GM23338 (cell line): ENCODE data around the gene TET2. TPM values are rescaled to one million over a fixed set of nuclear protein-coding genes. Genes with fewer than 3 reads are reported as not detected.

Source experiments
- ATAC-seq: fragments of 200-7000 bp; cut with Tn5 transposase; 3 replicates; pipeline ENCODE4 v1.9.1; 2020
- DNase-seq: peaks from one replicate; pipeline ENCODE4 v3.0.0-alpha.2; 2015; ENCODE audit warnings: low spot score
- H2AFZ ChIP-seq: fragments of 200-600 bp; sonication (generic); 2 replicates; pipeline ENCODE4 v1.8.0; 2016; ENCODE audit warnings: antibody characterized with exemption, mild to moderate bottlenecking, moderate library complexity
- H3F3A ChIP-seq: fragments of 200-600 bp; sonication (generic); replicated peaks from 2 replicates; pipeline ENCODE4 v1.8.0; 2017; ENCODE audit warnings: antibody characterized with exemption, mixed run types, low read depth
- H3K27ac ChIP-seq: fragments of 200-600 bp; sonication (generic); 2 replicates; pipeline ENCODE4 v1.6.1; 2016; ENCODE audit warnings: low read depth
- H3K27me3 ChIP-seq: fragments of 200-600 bp; sonication (generic); 2 replicates; pipeline ENCODE4 v1.8.0; 2016; ENCODE audit warnings: mild to moderate bottlenecking, mixed run types, moderate library complexity; ENCODE audit not compliant: insufficient read depth
- H3K36me3 ChIP-seq: fragments of 200-600 bp; sonication (generic); 2 replicates; pipeline ENCODE4 v1.8.0; 2016; ENCODE audit warnings: mild to moderate bottlenecking; ENCODE audit not compliant: insufficient read depth
- H3K4me1 ChIP-seq: fragments of 200-600 bp; sonication (generic); 2 replicates; pipeline ENCODE4 v1.8.0; 2016; ENCODE audit warnings: mild to moderate bottlenecking, moderate library complexity; ENCODE audit not compliant: insufficient read depth
- H3K4me2 ChIP-seq: fragments of 200-600 bp; sonication (generic); 2 replicates; pipeline ENCODE4 v1.7.1; 2017; ENCODE audit warnings: mixed run types
- H3K4me3 ChIP-seq: fragments of 200-600 bp; sonication (generic); 2 replicates; pipeline ENCODE4 v1.6.1; 2016; ENCODE audit warnings: mixed run types
- H3K79me2 ChIP-seq: fragments of 200-600 bp; sonication (generic); replicated peaks from 2 replicates; pipeline ENCODE4 v1.8.0; 2017; ENCODE audit warnings: mild to moderate bottlenecking; ENCODE audit not compliant: insufficient read depth
- H3K9me2 ChIP-seq: fragments of 200-600 bp; sonication (generic); 2 replicates; pipeline ENCODE4 v1.8.0; 2017; ENCODE audit not compliant: insufficient read depth
- H4K20me1 ChIP-seq: fragments of 200-600 bp; sonication (generic); replicated peaks from 2 replicates; pipeline ENCODE4 v1.8.0; 2017; ENCODE audit warnings: mild to moderate bottlenecking; ENCODE audit not compliant: insufficient read depth
- H3K27ac Mint-ChIP-seq: 2 replicates; pipeline ENCODE4 v1.8.0; 2020; ENCODE audit warnings: inconsistent platforms, mild to moderate bottlenecking, moderate library complexity, mixed read lengths
- H3K27me3 Mint-ChIP-seq: 3 replicates; pipeline ENCODE4 v1.8.0; 2022; ENCODE audit warnings: low read depth, mild to moderate bottlenecking, moderate library complexity, mixed read lengths, inconsistent platforms; ENCODE audit not compliant: insufficient read depth, poor library complexity
- H3K36me3 Mint-ChIP-seq: 3 replicates; pipeline ENCODE4 v1.8.0; 2021; ENCODE audit warnings: low read depth, mild to moderate bottlenecking, inconsistent platforms, moderate library complexity, mixed read lengths
- H3K4me1 Mint-ChIP-seq: 3 replicates; pipeline ENCODE4 v1.8.0; 2020; ENCODE audit warnings: mild to moderate bottlenecking, inconsistent platforms, mixed read lengths
- H3K4me3 Mint-ChIP-seq: 3 replicates; pipeline ENCODE4 v1.8.0; 2021; ENCODE audit warnings: moderate library complexity, mild to moderate bottlenecking, inconsistent platforms, mixed read lengths
- H3K9me3 Mint-ChIP-seq: 3 replicates; pipeline ENCODE4 v1.8.0; 2020; ENCODE audit warnings: moderate library complexity, mild to moderate bottlenecking, inconsistent platforms, mixed read lengths
- CREB1 ChIP-seq: fragments of 250-450 bp; sonication (Bioruptor Pico); IDR thresholded peaks from 2 replicates; pipeline ENCODE4 v1.5.0; 2020; ENCODE audit warnings: low read depth, mild to moderate bottlenecking, moderate library complexity
- EZH2 ChIP-seq: fragments of 200-600 bp; sonication (generic); IDR thresholded peaks from one replicate; pipeline ENCODE4 v1.8.0; 2017; ENCODE audit warnings: antibody characterized with exemption, mild to moderate bottlenecking, low read depth; ENCODE audit not compliant: unreplicated experiment
- EZH2phosphoT487 ChIP-seq: fragments of 200-600 bp; sonication (generic); IDR thresholded peaks from one replicate; pipeline ENCODE4 v1.8.1; 2018; ENCODE audit warnings: antibody characterized with exemption; ENCODE audit not compliant: unreplicated experiment
- JUNB ChIP-seq: IDR thresholded peaks from one replicate; pipeline ENCODE4 v1.6.1; 2016; ENCODE audit warnings: antibody characterized with exemption; ENCODE audit not compliant: unreplicated experiment
- NANOG ChIP-seq: IDR thresholded peaks from 2 replicates; pipeline ENCODE4 v1.6.1; 2016; ENCODE audit warnings: antibody characterized with exemption, borderline replicate concordance
- POLR2AphosphoS5 ChIP-seq: IDR thresholded peaks from 2 replicates; pipeline ENCODE4 v1.6.1; 2016; ENCODE audit warnings: antibody characterized with exemption, low read depth
- STAT1 ChIP-seq: IDR thresholded peaks from one replicate; pipeline ENCODE4 v1.6.1; 2016; ENCODE audit warnings: antibody characterized with exemption; ENCODE audit not compliant: unreplicated experiment
- ZNF114 ChIP-seq: fragments of 250-450 bp; sonication (Bioruptor Pico); IDR thresholded peaks from 2 replicates; pipeline ENCODE4 v1.5.0; 2020; ENCODE audit warnings: mild to moderate bottlenecking, moderate library complexity
- ZNF331 ChIP-seq: fragments of 250-450 bp; sonication (Bioruptor Pico); IDR thresholded peaks from 2 replicates; pipeline ENCODE4 v1.5.0; 2020; ENCODE audit warnings: low read depth, mild to moderate bottlenecking, moderate library complexity
- polyA plus RNA-seq: library from polyadenylated mRNA; unstranded; fragments of >200 nt; fragmentation: Nextera tagmentation; extraction: Ambion mirVana; gene quantifications from 2 replicates; pipeline ENCODE4 v1.2.1, GENCODE V29; 2016
- total RNA-seq: library from RNA; depleted of rRNA; stranded (reverse); fragments of >200 nt; shearing (Covaris generic); gene quantifications from 2 replicates; pipeline ENCODE4 v1.2.3, GENCODE V29; 2014
- TF ChIP-seq, protein P1 (sequence below): IDR thresholded peaks from one replicate; pipeline ENCODE4 v1.6.1; 2018; ENCODE audit warnings: antibody characterized with exemption; ENCODE audit not compliant: unreplicated experiment
- TF ChIP-seq, protein P2 (sequence below): IDR thresholded peaks from 2 replicates; pipeline ENCODE4 v1.6.1; 2016; ENCODE audit warnings: antibody characterized with exemption
- TF ChIP-seq, protein P3 (sequence below), 2 experiments: fragments of 200-600 bp in 1 of 2; sonication (generic) in 1 of 2; conservative IDR thresholded peaks; 2 replicates each; pipeline versions ENCODE4 v1.5.1 to v1.6.1; 2016 to 2017; ENCODE audit warnings: antibody characterized with exemption in 2 of 2, low read depth in 2 of 2, mild to moderate bottlenecking in 2 of 2, moderate library complexity in 1 of 2
- TF ChIP-seq, protein P4 (sequence below): fragments of 250-450 bp; sonication (Bioruptor Pico); IDR thresholded peaks from 2 replicates; pipeline ENCODE4 v1.5.0; 2020; ENCODE audit warnings: mild to moderate bottlenecking, moderate library complexity

Gene TET2
- total and polyA plus RNA-seq, 2 experiments from 2014 or later: 1.2 to 2.2 TPM

DNA sequence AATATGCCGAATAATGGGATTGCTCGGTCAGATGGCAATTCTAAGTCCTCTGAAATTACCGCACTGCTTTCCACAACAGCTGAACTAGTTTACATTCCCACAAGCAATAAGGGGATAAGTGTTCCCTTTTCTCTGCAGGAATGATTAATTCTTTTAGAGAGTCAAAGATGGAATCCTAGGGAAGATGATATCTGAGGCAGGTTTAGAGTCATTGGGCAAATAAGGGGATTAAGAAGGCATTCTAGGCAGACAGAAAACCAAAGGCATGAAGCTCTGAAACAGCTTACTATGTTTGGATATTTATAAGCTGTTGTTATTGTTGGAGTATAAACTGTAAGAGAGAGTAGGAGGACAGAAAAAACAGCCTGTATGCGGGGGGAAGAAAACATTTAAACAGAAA lies 85.7 kb downstream of the TET2 start:
- H3K79me2 ChIP-seq: no peaks in the 10 kb centered on the region
- no peak overlapping the region for H3K4me3 Mint-ChIP-seq
- ATAC-seq (no peak), DNase-seq (no peak)
- no peak overlapping the region for H3K27ac ChIP-seq
- H4K20me1 ChIP-seq: no peaks in the 10 kb centered on the region
- H3K9me3 Mint-ChIP-seq: no peaks in the 10 kb centered on the region
- no peaks in the 10 kb centered on the region for H3K36me3 Mint-ChIP-seq
- peaks cover 4% of the 10 kb centered on the region for H3K4me1 ChIP-seq
- H3K27me3 ChIP-seq: no peaks in the 10 kb centered on the region
- no peaks in the 10 kb centered on the region for H3K36me3 ChIP-seq
- H3F3A ChIP-seq: no peaks in the 10 kb centered on the region
- H3K4me3 ChIP-seq: no peak overlapping the region
- no peak overlapping the region for H2AFZ ChIP-seq
- TF ChIP-seq JUNB (no peak), STAT1 (no peak), CREB1 (no peak), ZNF331 (no peak), NANOG (no peak), ZNF114 (no peak), POLR2AphosphoS5 (no peak), EZH2phosphoT487 (no peak), EZH2 (no peak)
- TF ChIP-seq, protein P1, sequence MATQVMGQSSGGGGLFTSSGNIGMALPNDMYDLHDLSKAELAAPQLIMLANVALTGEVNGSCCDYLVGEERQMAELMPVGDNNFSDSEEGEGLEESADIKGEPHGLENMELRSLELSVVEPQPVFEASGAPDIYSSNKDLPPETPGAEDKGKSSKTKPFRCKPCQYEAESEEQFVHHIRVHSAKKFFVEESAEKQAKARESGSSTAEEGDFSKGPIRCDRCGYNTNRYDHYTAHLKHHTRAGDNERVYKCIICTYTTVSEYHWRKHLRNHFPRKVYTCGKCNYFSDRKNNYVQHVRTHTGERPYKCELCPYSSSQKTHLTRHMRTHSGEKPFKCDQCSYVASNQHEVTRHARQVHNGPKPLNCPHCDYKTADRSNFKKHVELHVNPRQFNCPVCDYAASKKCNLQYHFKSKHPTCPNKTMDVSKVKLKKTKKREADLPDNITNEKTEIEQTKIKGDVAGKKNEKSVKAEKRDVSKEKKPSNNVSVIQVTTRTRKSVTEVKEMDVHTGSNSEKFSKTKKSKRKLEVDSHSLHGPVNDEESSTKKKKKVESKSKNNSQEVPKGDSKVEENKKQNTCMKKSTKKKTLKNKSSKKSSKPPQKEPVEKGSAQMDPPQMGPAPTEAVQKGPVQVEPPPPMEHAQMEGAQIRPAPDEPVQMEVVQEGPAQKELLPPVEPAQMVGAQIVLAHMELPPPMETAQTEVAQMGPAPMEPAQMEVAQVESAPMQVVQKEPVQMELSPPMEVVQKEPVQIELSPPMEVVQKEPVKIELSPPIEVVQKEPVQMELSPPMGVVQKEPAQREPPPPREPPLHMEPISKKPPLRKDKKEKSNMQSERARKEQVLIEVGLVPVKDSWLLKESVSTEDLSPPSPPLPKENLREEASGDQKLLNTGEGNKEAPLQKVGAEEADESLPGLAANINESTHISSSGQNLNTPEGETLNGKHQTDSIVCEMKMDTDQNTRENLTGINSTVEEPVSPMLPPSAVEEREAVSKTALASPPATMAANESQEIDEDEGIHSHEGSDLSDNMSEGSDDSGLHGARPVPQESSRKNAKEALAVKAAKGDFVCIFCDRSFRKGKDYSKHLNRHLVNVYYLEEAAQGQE: no peak
- TF ChIP-seq, protein P2, sequence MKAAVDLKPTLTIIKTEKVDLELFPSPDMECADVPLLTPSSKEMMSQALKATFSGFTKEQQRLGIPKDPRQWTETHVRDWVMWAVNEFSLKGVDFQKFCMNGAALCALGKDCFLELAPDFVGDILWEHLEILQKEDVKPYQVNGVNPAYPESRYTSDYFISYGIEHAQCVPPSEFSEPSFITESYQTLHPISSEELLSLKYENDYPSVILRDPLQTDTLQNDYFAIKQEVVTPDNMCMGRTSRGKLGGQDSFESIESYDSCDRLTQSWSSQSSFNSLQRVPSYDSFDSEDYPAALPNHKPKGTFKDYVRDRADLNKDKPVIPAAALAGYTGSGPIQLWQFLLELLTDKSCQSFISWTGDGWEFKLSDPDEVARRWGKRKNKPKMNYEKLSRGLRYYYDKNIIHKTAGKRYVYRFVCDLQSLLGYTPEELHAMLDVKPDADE: no peak
- TF ChIP-seq, protein P3, sequence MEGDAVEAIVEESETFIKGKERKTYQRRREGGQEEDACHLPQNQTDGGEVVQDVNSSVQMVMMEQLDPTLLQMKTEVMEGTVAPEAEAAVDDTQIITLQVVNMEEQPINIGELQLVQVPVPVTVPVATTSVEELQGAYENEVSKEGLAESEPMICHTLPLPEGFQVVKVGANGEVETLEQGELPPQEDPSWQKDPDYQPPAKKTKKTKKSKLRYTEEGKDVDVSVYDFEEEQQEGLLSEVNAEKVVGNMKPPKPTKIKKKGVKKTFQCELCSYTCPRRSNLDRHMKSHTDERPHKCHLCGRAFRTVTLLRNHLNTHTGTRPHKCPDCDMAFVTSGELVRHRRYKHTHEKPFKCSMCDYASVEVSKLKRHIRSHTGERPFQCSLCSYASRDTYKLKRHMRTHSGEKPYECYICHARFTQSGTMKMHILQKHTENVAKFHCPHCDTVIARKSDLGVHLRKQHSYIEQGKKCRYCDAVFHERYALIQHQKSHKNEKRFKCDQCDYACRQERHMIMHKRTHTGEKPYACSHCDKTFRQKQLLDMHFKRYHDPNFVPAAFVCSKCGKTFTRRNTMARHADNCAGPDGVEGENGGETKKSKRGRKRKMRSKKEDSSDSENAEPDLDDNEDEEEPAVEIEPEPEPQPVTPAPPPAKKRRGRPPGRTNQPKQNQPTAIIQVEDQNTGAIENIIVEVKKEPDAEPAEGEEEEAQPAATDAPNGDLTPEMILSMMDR (conservative IDR thresholded peaks at IDR 0.05; ENCODE audit: low read depth in 2 of 2): no peak
- TF ChIP-seq, protein P4, sequence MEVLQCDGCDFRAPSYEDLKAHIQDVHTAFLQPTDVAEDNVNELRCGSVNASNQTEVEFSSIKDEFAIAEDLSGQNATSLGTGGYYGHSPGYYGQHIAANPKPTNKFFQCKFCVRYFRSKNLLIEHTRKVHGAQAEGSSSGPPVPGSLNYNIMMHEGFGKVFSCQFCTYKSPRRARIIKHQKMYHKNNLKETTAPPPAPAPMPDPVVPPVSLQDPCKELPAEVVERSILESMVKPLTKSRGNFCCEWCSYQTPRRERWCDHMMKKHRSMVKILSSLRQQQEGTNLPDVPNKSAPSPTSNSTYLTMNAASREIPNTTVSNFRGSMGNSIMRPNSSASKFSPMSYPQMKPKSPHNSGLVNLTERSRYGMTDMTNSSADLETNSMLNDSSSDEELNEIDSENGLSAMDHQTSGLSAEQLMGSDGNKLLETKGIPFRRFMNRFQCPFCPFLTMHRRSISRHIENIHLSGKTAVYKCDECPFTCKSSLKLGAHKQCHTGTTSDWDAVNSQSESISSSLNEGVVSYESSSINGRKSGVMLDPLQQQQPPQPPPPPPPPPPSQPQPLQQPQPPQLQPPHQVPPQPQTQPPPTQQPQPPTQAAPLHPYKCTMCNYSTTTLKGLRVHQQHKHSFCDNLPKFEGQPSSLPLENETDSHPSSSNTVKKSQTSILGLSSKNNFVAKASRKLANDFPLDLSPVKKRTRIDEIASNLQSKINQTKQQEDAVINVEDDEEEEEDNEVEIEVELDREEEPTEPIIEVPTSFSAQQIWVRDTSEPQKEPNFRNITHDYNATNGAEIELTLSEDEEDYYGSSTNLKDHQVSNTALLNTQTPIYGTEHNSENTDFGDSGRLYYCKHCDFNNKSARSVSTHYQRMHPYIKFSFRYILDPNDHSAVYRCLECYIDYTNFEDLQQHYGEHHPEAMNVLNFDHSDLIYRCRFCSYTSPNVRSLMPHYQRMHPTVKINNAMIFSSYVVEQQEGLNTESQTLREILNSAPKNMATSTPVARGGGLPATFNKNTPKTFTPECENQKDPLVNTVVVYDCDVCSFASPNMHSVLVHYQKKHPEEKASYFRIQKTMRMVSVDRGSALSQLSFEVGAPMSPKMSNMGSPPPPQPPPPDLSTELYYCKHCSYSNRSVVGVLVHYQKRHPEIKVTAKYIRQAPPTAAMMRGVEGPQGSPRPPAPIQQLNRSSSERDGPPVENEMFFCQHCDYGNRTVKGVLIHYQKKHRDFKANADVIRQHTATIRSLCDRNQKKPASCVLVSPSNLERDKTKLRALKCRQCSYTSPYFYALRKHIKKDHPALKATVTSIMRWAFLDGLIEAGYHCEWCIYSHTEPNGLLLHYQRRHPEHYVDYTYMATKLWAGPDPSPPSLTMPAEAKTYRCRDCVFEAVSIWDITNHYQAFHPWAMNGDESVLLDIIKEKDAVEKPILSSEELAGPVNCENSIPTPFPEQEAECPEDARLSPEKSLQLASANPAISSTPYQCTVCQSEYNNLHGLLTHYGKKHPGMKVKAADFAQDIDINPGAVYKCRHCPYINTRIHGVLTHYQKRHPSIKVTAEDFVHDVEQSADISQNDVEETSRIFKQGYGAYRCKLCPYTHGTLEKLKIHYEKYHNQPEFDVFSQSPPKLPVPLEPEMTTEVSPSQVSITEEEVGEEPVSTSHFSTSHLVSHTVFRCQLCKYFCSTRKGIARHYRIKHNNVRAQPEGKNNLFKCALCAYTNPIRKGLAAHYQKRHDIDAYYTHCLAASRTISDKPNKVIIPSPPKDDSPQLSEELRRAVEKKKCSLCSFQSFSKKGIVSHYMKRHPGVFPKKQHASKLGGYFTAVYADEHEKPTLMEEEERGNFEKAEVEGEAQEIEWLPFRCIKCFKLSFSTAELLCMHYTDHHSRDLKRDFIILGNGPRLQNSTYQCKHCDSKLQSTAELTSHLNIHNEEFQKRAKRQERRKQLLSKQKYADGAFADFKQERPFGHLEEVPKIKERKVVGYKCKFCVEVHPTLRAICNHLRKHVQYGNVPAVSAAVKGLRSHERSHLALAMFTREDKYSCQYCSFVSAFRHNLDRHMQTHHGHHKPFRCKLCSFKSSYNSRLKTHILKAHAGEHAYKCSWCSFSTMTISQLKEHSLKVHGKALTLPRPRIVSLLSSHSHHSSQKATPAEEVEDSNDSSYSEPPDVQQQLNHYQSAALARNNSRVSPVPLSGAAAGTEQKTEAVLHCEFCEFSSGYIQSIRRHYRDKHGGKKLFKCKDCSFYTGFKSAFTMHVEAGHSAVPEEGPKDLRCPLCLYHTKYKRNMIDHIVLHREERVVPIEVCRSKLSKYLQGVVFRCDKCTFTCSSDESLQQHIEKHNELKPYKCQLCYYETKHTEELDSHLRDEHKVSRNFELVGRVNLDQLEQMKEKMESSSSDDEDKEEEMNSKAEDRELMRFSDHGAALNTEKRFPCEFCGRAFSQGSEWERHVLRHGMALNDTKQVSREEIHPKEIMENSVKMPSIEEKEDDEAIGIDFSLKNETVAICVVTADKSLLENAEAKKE (CRISPR knock-in tag): no peak
- no peak overlapping the region for H3K27ac Mint-ChIP-seq
- no peaks in the 10 kb centered on the region for H3K27me3 Mint-ChIP-seq
- H3K9me2 ChIP-seq: no peaks in the 10 kb centered on the region
- H3K4me1 Mint-ChIP-seq: peaks cover 8% of the 10 kb centered on the region
- no peak overlapping the region for H3K4me2 ChIP-seq
